ENCODE data around the gene ARID1B.
A peak's percentile ranks its signal among the peaks of the same experiment; 100 is the strongest.

Gene ARID1B

GRCh38 chr6:156870924-156871539 lies 93.9 kb downstream of the ARID1B start:
- no peak for ATAC-seq (ENCODE audit: low read depth)
- Mint-ChIP-seq H3K27ac (peak overlapping the region; percentile 48), H3K9me3 (no peaks in the 10 kb centered on the region), H3K27me3 (no peaks in the 10 kb centered on the region), H3K4me3 (no peak overlapping the region), H3K36me3 (peaks cover 8% of the 10 kb centered on the region), H3K4me1 (peaks cover 38% of the 10 kb centered on the region)
- DNase-seq (ENCODE audit: low spot score in 2 of 2) = no peak

DNA sequence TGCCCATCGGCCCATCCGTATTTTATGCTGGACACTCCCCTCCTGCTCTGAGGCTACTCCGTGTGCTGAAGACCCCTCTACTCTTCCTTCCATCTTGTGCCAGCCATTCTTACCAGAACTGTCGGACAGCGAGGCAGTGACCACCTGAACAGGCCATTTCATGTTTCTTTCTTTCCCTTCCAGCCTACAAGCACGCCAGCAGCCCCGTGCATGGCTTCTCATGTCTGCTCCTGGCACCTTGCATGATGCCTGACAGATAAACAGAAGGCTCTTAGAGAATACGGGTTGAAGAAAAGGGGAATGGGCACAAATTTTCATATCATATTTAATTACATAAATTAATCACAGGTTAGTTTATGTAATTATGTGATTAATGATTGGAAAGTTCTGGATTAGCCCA lies 95.7 kb downstream of the ARID1B start:
- DNase-seq (ENCODE audit: low spot score in 2 of 2) (no peak), ATAC-seq (ENCODE audit: low read depth) (no peak)
- Mint-ChIP-seq H3K9me3 (no peaks in the 10 kb centered on the region), H3K4me3 (no peak overlapping the region), H3K4me1 (peaks cover 39% of the 10 kb centered on the region), H3K36me3 (peaks cover 12% of the 10 kb centered on the region), H3K27me3 (no peaks in the 10 kb centered on the region), H3K27ac (no peak overlapping the region)

GRCh38 chr6:156873654-156874380 lies 96.6 kb downstream of the ARID1B start:
- Mint-ChIP-seq H3K27ac (no peak overlapping the region), H3K4me3 (no peak overlapping the region), H3K9me3 (no peaks in the 10 kb centered on the region), H3K4me1 (peaks cover 42% of the 10 kb centered on the region), H3K36me3 (peaks cover 14% of the 10 kb centered on the region), H3K27me3 (no peaks in the 10 kb centered on the region)
- no peak for DNase-seq (ENCODE audit: low spot score in 2 of 2)
- no peak for ATAC-seq (ENCODE audit: low read depth)

DNA sequence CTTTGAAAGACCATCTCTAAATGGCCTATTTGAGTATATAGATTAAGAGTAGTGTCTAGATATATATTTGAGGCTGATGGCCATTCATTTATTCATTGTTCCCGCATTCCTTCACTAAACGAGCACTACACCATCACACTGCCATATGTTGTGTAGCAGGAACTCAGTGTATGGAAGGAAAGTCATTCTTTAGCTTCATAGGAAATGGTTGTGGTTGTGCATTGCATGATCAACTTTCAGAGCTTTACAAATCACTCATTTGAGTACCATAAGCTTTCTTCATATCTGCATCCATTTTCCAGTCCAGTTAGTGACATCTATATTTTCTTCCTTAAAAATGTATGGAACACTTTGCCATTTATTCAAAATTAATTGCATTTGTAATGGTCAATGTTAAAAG lies 97.9 kb downstream of the ARID1B start:
- H3K27ac Mint-ChIP-seq = peak overlapping the region; percentile 43
- H3K4me1 Mint-ChIP-seq = peaks cover 51% of the 10 kb centered on the region
- ATAC-seq (ENCODE audit: low read depth) = no peak

DNA sequence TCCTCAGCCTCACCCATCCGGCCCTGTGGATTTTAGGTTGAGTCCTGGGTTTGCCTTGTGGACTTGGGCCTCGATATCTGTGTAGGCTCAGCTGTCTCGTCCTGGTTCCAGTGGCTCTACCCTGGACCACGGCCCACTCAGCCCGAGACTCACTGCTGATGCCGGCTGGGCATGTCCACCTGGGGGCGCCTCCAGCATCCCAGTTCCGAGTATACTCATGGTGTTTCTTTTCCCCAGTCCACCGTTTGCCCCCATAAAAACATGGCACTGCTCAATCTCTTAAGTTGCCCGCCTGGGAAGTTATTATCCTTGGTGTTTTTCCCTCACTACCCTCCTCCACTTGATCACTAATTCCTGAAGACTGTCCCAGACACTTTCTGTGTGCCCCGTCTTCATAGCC lies 99.1 kb downstream of the ARID1B start:
- Mint-ChIP-seq H3K27me3 (no peaks in the 10 kb centered on the region), H3K9me3 (no peaks in the 10 kb centered on the region), H3K27ac (no peak overlapping the region), H3K4me1 (peaks cover 50% of the 10 kb centered on the region), H3K4me3 (no peak overlapping the region), H3K36me3 (peaks cover 14% of the 10 kb centered on the region)
- ATAC-seq (ENCODE audit: low read depth) (no peak), DNase-seq (ENCODE audit: low spot score in 2 of 2) (no peak)

More for the DNA sequence above, 97.9 kb downstream of the ARID1B start:
- no peak for DNase-seq (ENCODE audit: low spot score in 2 of 2)
- Mint-ChIP-seq H3K4me3 (no peak overlapping the region), H3K27me3 (no peaks in the 10 kb centered on the region), H3K9me3 (no peaks in the 10 kb centered on the region), H3K36me3 (peaks cover 14% of the 10 kb centered on the region)

GRCh38 chr6:156877126-156877863 lies 100.1 kb downstream of the ARID1B start:
- H3K27me3 Mint-ChIP-seq = no peaks in the 10 kb centered on the region
- DNase-seq (ENCODE audit: low spot score in 2 of 2) (no peak), ATAC-seq (ENCODE audit: low read depth) (no peak)
- peaks cover 58% of the 10 kb centered on the region for H3K4me1 Mint-ChIP-seq
- no peak overlapping the region for H3K4me3 Mint-ChIP-seq
- H3K27ac Mint-ChIP-seq = no peak overlapping the region
- H3K9me3 Mint-ChIP-seq = no peaks in the 10 kb centered on the region
- H3K36me3 Mint-ChIP-seq = peaks cover 14% of the 10 kb centered on the region

DNA sequence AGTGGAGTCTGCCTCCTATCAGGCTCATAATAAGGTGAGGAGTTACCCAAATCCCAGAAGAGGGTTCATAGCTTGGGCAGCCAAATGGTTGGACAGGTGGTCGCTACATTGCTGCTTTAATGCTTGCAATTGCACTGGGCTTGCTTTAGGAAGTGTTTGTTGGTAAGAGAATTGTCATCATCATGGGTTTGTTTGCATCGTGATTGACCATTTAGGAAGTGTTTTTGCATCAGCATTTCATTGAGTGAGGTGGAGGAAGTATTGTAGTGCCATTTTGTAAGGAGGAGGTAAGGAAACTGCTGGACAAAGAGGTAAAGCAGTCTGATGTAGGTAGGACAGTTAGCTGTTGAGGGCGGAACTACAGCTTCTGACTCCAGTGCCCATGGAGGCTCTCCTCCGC lies 101.5 kb downstream of the ARID1B start:
- peaks cover 63% of the 10 kb centered on the region for H3K4me1 Mint-ChIP-seq
- no peaks in the 10 kb centered on the region for H3K27me3 Mint-ChIP-seq
- no peak overlapping the region for H3K4me3 Mint-ChIP-seq
- peaks cover 10% of the 10 kb centered on the region for H3K36me3 Mint-ChIP-seq
- no peaks in the 10 kb centered on the region for H3K9me3 Mint-ChIP-seq
- DNase-seq (ENCODE audit: low spot score in 2 of 2) (no peak), ATAC-seq (ENCODE audit: low read depth) (no peak)
- no peak overlapping the region for H3K27ac Mint-ChIP-seq

DNA sequence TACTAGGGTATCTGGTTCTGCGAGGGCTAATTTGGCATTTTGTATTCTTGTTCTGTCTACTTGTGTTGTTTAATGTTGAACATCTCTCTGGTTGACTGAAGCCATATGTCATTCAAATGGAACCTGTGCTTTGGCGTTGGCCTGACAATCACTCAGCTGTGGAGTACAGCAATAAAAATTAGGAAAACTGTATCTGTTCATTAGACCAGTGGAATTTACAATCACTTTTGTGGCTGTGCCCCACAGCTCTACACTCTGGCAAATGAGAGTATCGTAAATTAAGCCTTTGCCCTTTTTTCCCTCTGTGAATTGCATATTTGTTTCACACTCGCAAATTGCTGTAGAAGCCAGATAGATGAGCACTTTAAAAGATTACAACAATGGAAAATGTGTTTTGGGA lies 102.0 kb downstream of the ARID1B start:
- no peak overlapping the region for H3K4me3 Mint-ChIP-seq
- ATAC-seq (ENCODE audit: low read depth) = no peak
- H3K27ac Mint-ChIP-seq = no peak overlapping the region
- H3K9me3 Mint-ChIP-seq = no peaks in the 10 kb centered on the region
- no peaks in the 10 kb centered on the region for H3K27me3 Mint-ChIP-seq
- H3K4me1 Mint-ChIP-seq = peaks cover 63% of the 10 kb centered on the region
- H3K36me3 Mint-ChIP-seq = peaks cover 7% of the 10 kb centered on the region
- no peak for DNase-seq (ENCODE audit: low spot score in 2 of 2)

DNA sequence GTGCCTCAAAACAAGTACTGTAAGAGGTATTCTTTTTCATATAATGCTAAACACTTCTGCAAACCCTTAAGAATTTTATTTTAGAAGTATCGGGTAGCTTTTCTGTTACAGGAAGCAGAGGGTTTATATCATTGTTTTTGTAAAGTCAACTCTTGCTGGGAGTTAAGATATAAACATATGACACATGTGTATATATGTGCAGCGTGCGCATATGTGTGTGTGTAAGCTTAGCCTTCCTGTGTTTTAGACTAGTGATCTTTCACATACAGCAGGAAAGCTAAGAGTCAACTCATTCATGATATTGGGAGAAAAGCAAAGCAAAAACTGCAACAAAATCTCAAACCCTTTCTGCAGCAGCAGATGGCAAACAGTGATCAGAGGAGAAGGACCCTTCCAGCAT lies 102.4 kb downstream of the ARID1B start:
- Mint-ChIP-seq H3K27ac (no peak overlapping the region), H3K4me3 (no peak overlapping the region), H3K9me3 (no peaks in the 10 kb centered on the region), H3K4me1 (peaks cover 64% of the 10 kb centered on the region), H3K36me3 (peaks cover 7% of the 10 kb centered on the region), H3K27me3 (no peaks in the 10 kb centered on the region)
- DNase-seq (ENCODE audit: low spot score in 2 of 2) = no peak
- no peak for ATAC-seq (ENCODE audit: low read depth)

- Mint-ChIP-seq H3K27me3 (no peaks in the 10 kb centered on the region), H3K36me3 (peaks cover 7% of the 10 kb centered on the region), H3K27ac (no peak overlapping the region), H3K9me3 (no peaks in the 10 kb centered on the region), H3K4me3 (no peak overlapping the region), H3K4me1 (peaks cover 61% of the 10 kb centered on the region)
- DNase-seq (ENCODE audit: low spot score in 2 of 2) (no peak), ATAC-seq (ENCODE audit: low read depth) (no peak)
These were observed 103.7 kb downstream of the ARID1B start for GRCh38 chr6:156880913-156881312.

DNA sequence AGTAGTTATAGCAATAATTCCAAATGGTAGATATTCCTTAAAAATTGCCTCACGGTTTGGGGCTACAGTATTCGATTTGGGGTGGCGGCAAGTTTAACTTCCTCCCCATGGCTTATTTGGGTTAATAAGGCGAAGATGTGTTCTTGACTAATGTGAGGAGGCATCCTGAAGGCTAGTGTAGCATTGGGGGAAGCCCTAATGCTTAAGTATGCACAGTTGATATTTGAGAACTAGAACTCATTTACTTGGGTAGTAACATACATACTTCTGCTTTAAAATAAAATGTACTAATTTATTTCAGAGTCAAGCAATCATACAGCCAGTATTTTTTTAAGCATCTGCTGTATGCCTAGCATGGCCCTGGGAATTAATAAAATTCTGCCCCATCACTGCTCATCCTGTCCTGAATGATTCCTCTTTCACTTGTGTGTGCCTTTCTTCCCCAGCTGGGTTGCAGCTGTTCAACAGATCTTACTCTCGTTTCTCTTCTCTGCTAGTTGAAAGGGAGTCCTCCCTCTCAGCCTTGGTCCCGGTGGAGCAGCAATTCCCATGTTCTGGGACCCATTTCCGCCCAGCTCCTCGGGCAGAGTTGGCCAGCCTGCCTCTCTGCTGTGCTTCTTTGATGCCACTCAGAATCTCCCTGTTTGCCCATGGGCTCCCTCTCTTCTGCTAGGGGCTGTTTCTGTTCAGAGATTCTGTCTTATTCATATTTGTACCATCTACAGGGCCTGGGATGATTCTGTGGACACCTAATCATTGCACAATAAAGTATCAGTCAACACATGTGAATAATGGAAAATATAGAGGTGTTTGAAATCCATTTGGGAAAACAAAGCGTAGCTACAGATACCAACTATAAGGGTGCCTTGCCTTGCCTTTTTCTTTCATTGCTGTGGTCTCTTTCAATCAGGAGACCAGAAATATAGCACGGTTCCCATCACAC lies 104.8 kb downstream of the ARID1B start:
- no peaks in the 10 kb centered on the region for H3K27me3 Mint-ChIP-seq
- ATAC-seq (ENCODE audit: low read depth) (peak; percentile 28), DNase-seq (ENCODE audit: low spot score in 2 of 2) (no peak)
- H3K4me3 Mint-ChIP-seq = no peak overlapping the region
- peaks cover 9% of the 10 kb centered on the region for H3K36me3 Mint-ChIP-seq
- no peaks in the 10 kb centered on the region for H3K9me3 Mint-ChIP-seq
- peaks cover 62% of the 10 kb centered on the region for H3K4me1 Mint-ChIP-seq
- H3K27ac Mint-ChIP-seq = peak overlapping the region; percentile 79

DNA sequence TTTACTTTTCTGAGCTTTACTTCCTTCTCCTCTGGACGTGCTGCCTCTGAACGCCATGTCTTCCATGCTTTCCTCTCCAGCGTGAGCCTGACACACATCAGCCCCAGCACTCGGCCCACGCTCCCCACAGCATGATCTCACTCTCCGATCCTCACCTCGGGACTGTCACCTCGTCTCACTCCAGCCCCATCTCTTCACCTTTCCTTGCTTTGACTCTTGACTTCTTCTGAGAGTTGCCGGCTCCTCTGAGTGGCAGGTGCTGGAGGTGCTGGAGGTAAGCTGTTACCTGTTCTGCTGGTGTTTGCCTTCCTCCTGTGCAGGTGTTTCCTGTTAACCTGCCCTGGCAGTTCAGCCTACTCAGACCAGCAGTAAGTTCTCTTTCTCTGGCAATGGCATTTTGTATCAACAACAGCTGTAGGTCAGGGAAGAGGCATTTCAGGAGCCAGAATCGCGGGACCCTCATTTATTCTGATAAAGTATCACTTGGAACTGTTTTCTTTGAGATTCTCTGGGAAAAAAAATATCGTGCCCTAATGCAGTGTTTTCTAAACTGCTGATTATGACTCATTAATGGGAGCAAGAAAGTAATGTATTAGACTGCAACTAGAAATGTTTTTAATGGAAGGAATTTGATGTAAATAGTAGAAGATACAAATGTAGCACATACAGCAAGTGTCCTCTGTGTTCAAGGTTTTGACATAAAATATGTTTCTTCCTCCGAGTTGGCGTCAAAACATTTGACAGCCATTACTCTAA lies 106.5 kb downstream of the ARID1B start:
- ATAC-seq (ENCODE audit: low read depth) = peak; percentile 89
- Mint-ChIP-seq H3K27me3 (no peaks in the 10 kb centered on the region), H3K27ac (peak overlapping the region; percentile 79), H3K36me3 (peaks cover 4% of the 10 kb centered on the region), H3K4me1 (peaks cover 56% of the 10 kb centered on the region), H3K4me3 (peak overlapping the region; percentile 52), H3K9me3 (no peaks in the 10 kb centered on the region)
- DNase-seq (ENCODE audit: low spot score in 2 of 2) = peak; percentile 23 to 30

DNA sequence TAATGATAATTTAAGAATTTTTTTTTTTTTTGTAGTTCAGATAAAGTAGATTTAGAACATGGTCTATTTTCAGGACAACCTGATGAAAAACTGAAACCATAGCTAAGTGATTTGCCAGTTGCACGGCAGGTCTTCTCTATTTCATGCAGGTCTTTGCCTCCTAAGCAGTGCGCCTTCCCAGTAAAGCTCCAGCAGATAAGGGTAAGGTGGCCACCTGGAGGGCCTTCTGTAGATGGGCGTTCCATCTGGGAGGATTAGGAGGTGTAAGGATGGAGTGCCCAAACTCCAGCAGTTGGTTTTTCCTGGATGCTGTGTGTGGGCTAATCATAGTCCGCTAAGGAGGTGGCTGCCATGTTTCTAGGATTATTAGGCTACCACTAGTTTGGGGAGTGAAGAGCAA lies 107.1 kb downstream of the ARID1B start:
- no peaks in the 10 kb centered on the region for H3K9me3 Mint-ChIP-seq
- H3K36me3 Mint-ChIP-seq = peaks cover 4% of the 10 kb centered on the region
- H3K27me3 Mint-ChIP-seq = no peaks in the 10 kb centered on the region
- ATAC-seq (ENCODE audit: low read depth) (no peak), DNase-seq (ENCODE audit: low spot score in 2 of 2) (no peak)
- peaks cover 49% of the 10 kb centered on the region for H3K4me1 Mint-ChIP-seq
- H3K4me3 Mint-ChIP-seq = no peak overlapping the region
- peak overlapping the region; percentile 79 for H3K27ac Mint-ChIP-seq
